ENCODE measurements around the gene ACVR1B.

Gene ACVR1B

DNA sequence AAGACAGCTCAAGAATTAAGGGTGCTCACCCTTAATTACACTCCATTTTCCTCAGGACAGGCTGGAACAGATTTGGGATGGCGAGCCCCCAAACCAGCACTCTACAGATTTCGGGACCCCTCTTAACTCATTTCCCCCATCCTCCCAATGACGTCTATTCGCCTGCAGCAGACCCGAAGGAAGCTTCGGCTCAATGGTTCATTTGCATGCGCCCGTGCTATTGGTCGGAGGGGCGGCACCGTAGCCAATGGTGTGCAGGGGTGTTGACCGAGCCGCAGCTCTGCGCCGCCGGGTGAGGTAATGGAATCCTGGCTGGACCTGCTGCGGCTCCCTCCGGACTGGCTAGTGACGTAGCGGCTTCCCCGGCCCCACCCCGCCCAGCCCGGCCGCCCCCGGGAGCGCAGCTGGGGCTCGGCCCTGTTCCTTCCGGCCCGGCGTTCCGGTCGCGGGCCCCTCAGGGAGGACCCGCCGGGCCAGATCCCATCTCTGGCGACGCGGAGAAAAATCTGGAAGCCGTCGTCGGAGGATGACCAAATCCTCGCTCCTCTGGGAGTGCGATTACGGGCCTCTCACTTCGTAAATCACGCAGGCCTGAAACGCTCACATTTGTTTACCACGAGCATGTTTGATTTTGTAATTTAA lies 81.4 kb downstream of the ACVR1B start (continued):
- no peak for TF ChIP-seq PRDM1 (tag by site-specific recombination; IDR thresholded peaks at IDR 0.05)
- peak; percentile 94 for TF ChIP-seq GLIS2 (tag by site-specific recombination; IDR thresholded peaks at IDR 0.05)
- TF ChIP-seq ZNF664 (tag by site-specific recombination; IDR thresholded peaks at IDR 0.05) = no peak
- TF ChIP-seq ZNF223 (tag by site-specific recombination; IDR thresholded peaks at IDR 0.05) = no peak
- TF ChIP-seq ZNF214 (tag by site-specific recombination; IDR thresholded peaks at IDR 0.05; ENCODE audit: borderline replicate concordance) = no peak
- TF ChIP-seq ZNF658 (tag by site-specific recombination; IDR thresholded peaks at IDR 0.05) = no peak
- TF ChIP-seq ZNF585B (tag by site-specific recombination; IDR thresholded peaks at IDR 0.05) = no peak
- TF ChIP-seq ZNF529 (tag by site-specific recombination; IDR thresholded peaks at IDR 0.05; ENCODE audit: insufficient replicate concordance) = no peak
- TF ChIP-seq ZNF239 (tag by site-specific recombination; IDR thresholded peaks at IDR 0.05) = no peak
- peak; percentile 96 for TF ChIP-seq KLF10 (tag by site-specific recombination; IDR thresholded peaks at IDR 0.05)
- TF ChIP-seq, protein P1, sequence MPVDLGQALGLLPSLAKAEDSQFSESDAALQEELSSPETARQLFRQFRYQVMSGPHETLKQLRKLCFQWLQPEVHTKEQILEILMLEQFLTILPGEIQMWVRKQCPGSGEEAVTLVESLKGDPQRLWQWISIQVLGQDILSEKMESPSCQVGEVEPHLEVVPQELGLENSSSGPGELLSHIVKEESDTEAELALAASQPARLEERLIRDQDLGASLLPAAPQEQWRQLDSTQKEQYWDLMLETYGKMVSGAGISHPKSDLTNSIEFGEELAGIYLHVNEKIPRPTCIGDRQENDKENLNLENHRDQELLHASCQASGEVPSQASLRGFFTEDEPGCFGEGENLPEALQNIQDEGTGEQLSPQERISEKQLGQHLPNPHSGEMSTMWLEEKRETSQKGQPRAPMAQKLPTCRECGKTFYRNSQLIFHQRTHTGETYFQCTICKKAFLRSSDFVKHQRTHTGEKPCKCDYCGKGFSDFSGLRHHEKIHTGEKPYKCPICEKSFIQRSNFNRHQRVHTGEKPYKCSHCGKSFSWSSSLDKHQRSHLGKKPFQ (tag by site-specific recombination; IDR thresholded peaks at IDR 0.05) = no peak
- TF ChIP-seq, protein P2, sequence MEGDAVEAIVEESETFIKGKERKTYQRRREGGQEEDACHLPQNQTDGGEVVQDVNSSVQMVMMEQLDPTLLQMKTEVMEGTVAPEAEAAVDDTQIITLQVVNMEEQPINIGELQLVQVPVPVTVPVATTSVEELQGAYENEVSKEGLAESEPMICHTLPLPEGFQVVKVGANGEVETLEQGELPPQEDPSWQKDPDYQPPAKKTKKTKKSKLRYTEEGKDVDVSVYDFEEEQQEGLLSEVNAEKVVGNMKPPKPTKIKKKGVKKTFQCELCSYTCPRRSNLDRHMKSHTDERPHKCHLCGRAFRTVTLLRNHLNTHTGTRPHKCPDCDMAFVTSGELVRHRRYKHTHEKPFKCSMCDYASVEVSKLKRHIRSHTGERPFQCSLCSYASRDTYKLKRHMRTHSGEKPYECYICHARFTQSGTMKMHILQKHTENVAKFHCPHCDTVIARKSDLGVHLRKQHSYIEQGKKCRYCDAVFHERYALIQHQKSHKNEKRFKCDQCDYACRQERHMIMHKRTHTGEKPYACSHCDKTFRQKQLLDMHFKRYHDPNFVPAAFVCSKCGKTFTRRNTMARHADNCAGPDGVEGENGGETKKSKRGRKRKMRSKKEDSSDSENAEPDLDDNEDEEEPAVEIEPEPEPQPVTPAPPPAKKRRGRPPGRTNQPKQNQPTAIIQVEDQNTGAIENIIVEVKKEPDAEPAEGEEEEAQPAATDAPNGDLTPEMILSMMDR (tag by site-specific recombination; IDR thresholded peaks at IDR 0.05) = no peak
- no peak for TF ChIP-seq YY1 (tag by site-specific recombination; IDR thresholded peaks at IDR 0.05)
- TF ChIP-seq, protein P3, sequence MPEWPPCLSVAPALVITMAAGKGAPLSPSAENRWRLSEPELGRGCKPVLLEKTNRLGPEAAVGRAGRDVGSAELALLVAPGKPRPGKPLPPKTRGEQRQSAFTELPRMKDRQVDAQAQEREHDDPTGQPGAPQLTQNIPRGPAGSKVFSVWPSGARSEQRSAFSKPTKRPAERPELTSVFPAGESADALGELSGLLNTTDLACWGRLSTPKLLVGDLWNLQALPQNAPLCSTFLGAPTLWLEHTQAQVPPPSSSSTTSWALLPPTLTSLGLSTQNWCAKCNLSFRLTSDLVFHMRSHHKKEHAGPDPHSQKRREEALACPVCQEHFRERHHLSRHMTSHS (tag by site-specific recombination; IDR thresholded peaks at IDR 0.05) = no peak
- TF ChIP-seq ZBTB17 (tag by site-specific recombination; IDR thresholded peaks at IDR 0.05) = peak; percentile 43; the same call in 1 of the 2 replicates
- TF ChIP-seq, protein P4, sequence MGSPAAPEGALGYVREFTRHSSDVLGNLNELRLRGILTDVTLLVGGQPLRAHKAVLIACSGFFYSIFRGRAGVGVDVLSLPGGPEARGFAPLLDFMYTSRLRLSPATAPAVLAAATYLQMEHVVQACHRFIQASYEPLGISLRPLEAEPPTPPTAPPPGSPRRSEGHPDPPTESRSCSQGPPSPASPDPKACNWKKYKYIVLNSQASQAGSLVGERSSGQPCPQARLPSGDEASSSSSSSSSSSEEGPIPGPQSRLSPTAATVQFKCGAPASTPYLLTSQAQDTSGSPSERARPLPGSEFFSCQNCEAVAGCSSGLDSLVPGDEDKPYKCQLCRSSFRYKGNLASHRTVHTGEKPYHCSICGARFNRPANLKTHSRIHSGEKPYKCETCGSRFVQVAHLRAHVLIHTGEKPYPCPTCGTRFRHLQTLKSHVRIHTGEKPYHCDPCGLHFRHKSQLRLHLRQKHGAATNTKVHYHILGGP (tag by site-specific recombination; IDR thresholded peaks at IDR 0.05) = no peak
- TF ChIP-seq ZNF610 (tag by site-specific recombination; IDR thresholded peaks at IDR 0.05; ENCODE audit: borderline replicate concordance) = no peak
- TF ChIP-seq ZFP69B (tag by site-specific recombination; IDR thresholded peaks at IDR 0.05) = peak; percentile 74; the same call in 1 of the 2 replicates
- TF ChIP-seq ZNF621 (tag by site-specific recombination; IDR thresholded peaks at IDR 0.05) = no peak
- TF ChIP-seq, protein P5, sequence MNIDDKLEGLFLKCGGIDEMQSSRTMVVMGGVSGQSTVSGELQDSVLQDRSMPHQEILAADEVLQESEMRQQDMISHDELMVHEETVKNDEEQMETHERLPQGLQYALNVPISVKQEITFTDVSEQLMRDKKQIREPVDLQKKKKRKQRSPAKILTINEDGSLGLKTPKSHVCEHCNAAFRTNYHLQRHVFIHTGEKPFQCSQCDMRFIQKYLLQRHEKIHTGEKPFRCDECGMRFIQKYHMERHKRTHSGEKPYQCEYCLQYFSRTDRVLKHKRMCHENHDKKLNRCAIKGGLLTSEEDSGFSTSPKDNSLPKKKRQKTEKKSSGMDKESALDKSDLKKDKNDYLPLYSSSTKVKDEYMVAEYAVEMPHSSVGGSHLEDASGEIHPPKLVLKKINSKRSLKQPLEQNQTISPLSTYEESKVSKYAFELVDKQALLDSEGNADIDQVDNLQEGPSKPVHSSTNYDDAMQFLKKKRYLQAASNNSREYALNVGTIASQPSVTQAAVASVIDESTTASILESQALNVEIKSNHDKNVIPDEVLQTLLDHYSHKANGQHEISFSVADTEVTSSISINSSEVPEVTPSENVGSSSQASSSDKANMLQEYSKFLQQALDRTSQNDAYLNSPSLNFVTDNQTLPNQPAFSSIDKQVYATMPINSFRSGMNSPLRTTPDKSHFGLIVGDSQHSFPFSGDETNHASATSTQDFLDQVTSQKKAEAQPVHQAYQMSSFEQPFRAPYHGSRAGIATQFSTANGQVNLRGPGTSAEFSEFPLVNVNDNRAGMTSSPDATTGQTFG (tag by site-specific recombination; IDR thresholded peaks at IDR 0.05; ENCODE audit: borderline replicate concordance) = no peak
- no peak for TF ChIP-seq ZNF707 (tag by site-specific recombination; IDR thresholded peaks at IDR 0.05)
- TF ChIP-seq YY2 (tag by site-specific recombination; IDR thresholded peaks at IDR 0.05) = no peak
- TF ChIP-seq, protein P6, sequence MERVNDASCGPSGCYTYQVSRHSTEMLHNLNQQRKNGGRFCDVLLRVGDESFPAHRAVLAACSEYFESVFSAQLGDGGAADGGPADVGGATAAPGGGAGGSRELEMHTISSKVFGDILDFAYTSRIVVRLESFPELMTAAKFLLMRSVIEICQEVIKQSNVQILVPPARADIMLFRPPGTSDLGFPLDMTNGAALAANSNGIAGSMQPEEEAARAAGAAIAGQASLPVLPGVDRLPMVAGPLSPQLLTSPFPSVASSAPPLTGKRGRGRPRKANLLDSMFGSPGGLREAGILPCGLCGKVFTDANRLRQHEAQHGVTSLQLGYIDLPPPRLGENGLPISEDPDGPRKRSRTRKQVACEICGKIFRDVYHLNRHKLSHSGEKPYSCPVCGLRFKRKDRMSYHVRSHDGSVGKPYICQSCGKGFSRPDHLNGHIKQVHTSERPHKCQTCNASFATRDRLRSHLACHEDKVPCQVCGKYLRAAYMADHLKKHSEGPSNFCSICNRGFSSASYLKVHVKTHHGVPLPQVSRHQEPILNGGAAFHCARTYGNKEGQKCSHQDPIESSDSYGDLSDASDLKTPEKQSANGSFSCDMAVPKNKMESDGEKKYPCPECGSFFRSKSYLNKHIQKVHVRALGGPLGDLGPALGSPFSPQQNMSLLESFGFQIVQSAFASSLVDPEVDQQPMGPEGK (tag by site-specific recombination; IDR thresholded peaks at IDR 0.05) = peak; percentile 96
- no peak for TF ChIP-seq ZNF785 (tag by site-specific recombination; IDR thresholded peaks at IDR 0.05)
- TF ChIP-seq, protein P7, sequence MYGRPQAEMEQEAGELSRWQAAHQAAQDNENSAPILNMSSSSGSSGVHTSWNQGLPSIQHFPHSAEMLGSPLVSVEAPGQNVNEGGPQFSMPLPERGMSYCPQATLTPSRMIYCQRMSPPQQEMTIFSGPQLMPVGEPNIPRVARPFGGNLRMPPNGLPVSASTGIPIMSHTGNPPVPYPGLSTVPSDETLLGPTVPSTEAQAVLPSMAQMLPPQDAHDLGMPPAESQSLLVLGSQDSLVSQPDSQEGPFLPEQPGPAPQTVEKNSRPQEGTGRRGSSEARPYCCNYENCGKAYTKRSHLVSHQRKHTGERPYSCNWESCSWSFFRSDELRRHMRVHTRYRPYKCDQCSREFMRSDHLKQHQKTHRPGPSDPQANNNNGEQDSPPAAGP (tag by site-specific recombination; IDR thresholded peaks at IDR 0.05) = peak; percentile 66; the same call in 1 of the 2 replicates
- TF ChIP-seq OSR2 (tag by site-specific recombination; IDR thresholded peaks at IDR 0.05) = no peak
- no peak for TF ChIP-seq SALL2 (tag by site-specific recombination; IDR thresholded peaks at IDR 0.05; ENCODE audit: borderline replicate concordance)
- no peak for TF ChIP-seq ZNF146 (tag by site-specific recombination; IDR thresholded peaks at IDR 0.05)
- TF ChIP-seq WT1 (tag by site-specific recombination; IDR thresholded peaks at IDR 0.05) = no peak
- TF ChIP-seq KLF9 (tag by site-specific recombination; IDR thresholded peaks at IDR 0.05; ENCODE audit: low read depth) = peak; percentile 37; the same call in 1 of the 2 replicates

All from HEK293 (cell line).